Loucy (cell line): Measurements from ENCODE around the gene TRPV4.

ENCODE experiments used
- H2AFZ ChIP-seq: fragments of 200-600 bp; sonication (generic); 2 replicates; pipeline ENCODE4 v1.6.0; 2016; ENCODE audit warnings: antibody characterized with exemption, mild to moderate bottlenecking, low read length, moderate library complexity
- H3F3A ChIP-seq: fragments of 200-600 bp; 2 replicates; pipeline ENCODE4 v1.6.0; 2016; ENCODE audit warnings: antibody characterized with exemption, low read depth, mild to moderate bottlenecking
- H3K27me3 ChIP-seq: fragments of 200-600 bp; sonication (generic); 2 replicates; pipeline ENCODE4 v1.6.1; 2014; ENCODE audit warnings: low read length, mild to moderate bottlenecking; ENCODE audit not compliant: insufficient read depth, poor library complexity, severe bottlenecking
- H3K36me3 ChIP-seq: fragments of 200-600 bp; sonication (generic); 2 replicates; pipeline ENCODE4 v1.6.1; 2016; ENCODE audit warnings: low read length; ENCODE audit not compliant: insufficient read depth
- H3K4me1 ChIP-seq: fragments of 200-600 bp; sonication (generic); 2 replicates; pipeline ENCODE4 v1.5.1; 2014; ENCODE audit warnings: low read length, mild to moderate bottlenecking; ENCODE audit not compliant: insufficient read depth, poor library complexity, severe bottlenecking
- H3K4me2 ChIP-seq: fragments of 200-600 bp; sonication (generic); 2 replicates; pipeline ENCODE4 v1.6.0; 2014; ENCODE audit warnings: antibody characterized with exemption, low read length, low read depth, mild to moderate bottlenecking; ENCODE audit not compliant: poor library complexity, severe bottlenecking
- H3K4me3 ChIP-seq: fragments of 200-600 bp; sonication (generic); 2 replicates; pipeline ENCODE4 v1.5.1; 2014; ENCODE audit warnings: low read length, mild to moderate bottlenecking, mixed read lengths; ENCODE audit not compliant: poor library complexity, severe bottlenecking
- H3K79me2 ChIP-seq: fragments of 200-600 bp; sonication (generic); 2 replicates; pipeline ENCODE4 v1.6.1; 2014; ENCODE audit warnings: low read length; ENCODE audit not compliant: insufficient read depth
- H3K9ac ChIP-seq: fragments of 200-600 bp; sonication (generic); 2 replicates; pipeline ENCODE4 v1.6.0; 2014; ENCODE audit warnings: mild to moderate bottlenecking, low read depth, low read length, moderate library complexity; ENCODE audit not compliant: poor library complexity, severe bottlenecking
- H3K9me2 ChIP-seq: fragments of 200-600 bp; sonication (generic); replicated peaks from 2 replicates; pipeline ENCODE4 v1.6.1; 2016; ENCODE audit warnings: low read depth, low read length, mixed read lengths
- H3K9me3 ChIP-seq: fragments of 200-600 bp; sonication (generic); 2 replicates; pipeline ENCODE4 v1.6.1; 2014; ENCODE audit warnings: mild to moderate bottlenecking, antibody characterized with exemption, low read length, low read depth; ENCODE audit not compliant: insufficient read depth
- H4K20me1 ChIP-seq: fragments of 200-600 bp; sonication (generic); 2 replicates; pipeline ENCODE4 v1.6.0; 2014; ENCODE audit warnings: antibody characterized with exemption, low read length, mild to moderate bottlenecking; ENCODE audit not compliant: insufficient read depth, poor library complexity, severe bottlenecking
- EZH2phosphoT487 ChIP-seq: fragments of 200-600 bp; IDR thresholded peaks from 2 replicates; pipeline ENCODE4 v1.6.1; 2018; ENCODE audit warnings: antibody characterized with exemption, mild to moderate bottlenecking, moderate library complexity, borderline replicate concordance
- TF ChIP-seq, protein P1 (sequence below): fragments of 200-600 bp; sonication (generic); conservative IDR thresholded peaks from 2 replicates; pipeline ENCODE4 v1.5.1; 2014; ENCODE audit warnings: mild to moderate bottlenecking, antibody characterized with exemption, low read length

The TRPV4 gene

DNA sequence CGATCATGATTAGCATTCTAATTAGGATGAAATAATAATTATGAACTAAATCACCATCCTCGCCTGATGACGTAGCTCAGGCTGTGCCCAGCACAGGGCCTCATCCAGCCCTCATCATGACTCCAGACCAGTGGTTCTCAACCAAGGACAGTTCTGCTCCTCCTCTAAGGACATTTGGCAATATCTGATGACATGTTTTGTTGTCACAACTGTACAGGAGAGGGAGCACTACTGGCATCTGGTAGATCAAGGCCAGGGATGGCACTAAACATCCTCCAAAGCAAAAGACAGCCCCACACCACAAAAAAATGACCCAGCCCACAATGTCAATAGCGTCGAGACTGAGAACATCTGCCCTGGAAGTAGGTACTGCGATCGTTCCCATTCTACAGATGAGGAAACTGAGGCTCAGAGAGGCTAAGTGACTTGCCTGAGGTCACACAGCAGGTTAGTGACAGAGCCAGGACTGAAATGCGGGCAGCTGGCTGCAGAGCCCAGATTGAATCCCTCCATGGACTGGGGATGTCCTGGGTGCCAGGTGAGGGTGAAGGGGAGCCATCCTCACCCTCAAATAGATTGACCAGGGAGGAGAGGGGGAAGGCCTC, 15.5 kb downstream of the TRPV4 start:
- no peaks in the 10 kb centered on the region for H3K79me2 ChIP-seq
- no peak overlapping the region for H3K4me3 ChIP-seq
- H3K36me3 ChIP-seq, result no peaks in the 10 kb centered on the region
- H3K27me3 ChIP-seq, result no peaks in the 10 kb centered on the region
- no peak overlapping the region for H3K9ac ChIP-seq
- no peaks in the 10 kb centered on the region for H4K20me1 ChIP-seq
- no peaks in the 10 kb centered on the region for H3F3A ChIP-seq
- H3K9me2 ChIP-seq, result no peaks in the 10 kb centered on the region
- no peak overlapping the region for H2AFZ ChIP-seq
- no peaks in the 10 kb centered on the region for H3K9me3 ChIP-seq
- H3K4me1 ChIP-seq, result no peaks in the 10 kb centered on the region
- no peak for TF ChIP-seq EZH2phosphoT487
- TF ChIP-seq, protein P1, sequence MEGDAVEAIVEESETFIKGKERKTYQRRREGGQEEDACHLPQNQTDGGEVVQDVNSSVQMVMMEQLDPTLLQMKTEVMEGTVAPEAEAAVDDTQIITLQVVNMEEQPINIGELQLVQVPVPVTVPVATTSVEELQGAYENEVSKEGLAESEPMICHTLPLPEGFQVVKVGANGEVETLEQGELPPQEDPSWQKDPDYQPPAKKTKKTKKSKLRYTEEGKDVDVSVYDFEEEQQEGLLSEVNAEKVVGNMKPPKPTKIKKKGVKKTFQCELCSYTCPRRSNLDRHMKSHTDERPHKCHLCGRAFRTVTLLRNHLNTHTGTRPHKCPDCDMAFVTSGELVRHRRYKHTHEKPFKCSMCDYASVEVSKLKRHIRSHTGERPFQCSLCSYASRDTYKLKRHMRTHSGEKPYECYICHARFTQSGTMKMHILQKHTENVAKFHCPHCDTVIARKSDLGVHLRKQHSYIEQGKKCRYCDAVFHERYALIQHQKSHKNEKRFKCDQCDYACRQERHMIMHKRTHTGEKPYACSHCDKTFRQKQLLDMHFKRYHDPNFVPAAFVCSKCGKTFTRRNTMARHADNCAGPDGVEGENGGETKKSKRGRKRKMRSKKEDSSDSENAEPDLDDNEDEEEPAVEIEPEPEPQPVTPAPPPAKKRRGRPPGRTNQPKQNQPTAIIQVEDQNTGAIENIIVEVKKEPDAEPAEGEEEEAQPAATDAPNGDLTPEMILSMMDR, result no peak
- no peak overlapping the region for H3K4me2 ChIP-seq

- no peak overlapping the region for H3K4me2 ChIP-seq
- H3F3A ChIP-seq, result no peaks in the 10 kb centered on the region
- H3K4me3 ChIP-seq, result no peak overlapping the region
- TF ChIP-seq EZH2phosphoT487, result no peak
- TF ChIP-seq, protein P1, result no peak
- no peaks in the 10 kb centered on the region for H3K36me3 ChIP-seq
- no peaks in the 10 kb centered on the region for H3K9me2 ChIP-seq
- no peaks in the 10 kb centered on the region for H4K20me1 ChIP-seq
- H3K79me2 ChIP-seq, result no peaks in the 10 kb centered on the region
- no peaks in the 10 kb centered on the region for H3K27me3 ChIP-seq
- no peak overlapping the region for H2AFZ ChIP-seq
- H3K9ac ChIP-seq, result no peak overlapping the region
- no peaks in the 10 kb centered on the region for H3K9me3 ChIP-seq
- H3K4me1 ChIP-seq, result no peaks in the 10 kb centered on the region
Measured at GRCh38 chr12:109816870-109817269, 16.3 kb downstream of the TRPV4 start.

DNA sequence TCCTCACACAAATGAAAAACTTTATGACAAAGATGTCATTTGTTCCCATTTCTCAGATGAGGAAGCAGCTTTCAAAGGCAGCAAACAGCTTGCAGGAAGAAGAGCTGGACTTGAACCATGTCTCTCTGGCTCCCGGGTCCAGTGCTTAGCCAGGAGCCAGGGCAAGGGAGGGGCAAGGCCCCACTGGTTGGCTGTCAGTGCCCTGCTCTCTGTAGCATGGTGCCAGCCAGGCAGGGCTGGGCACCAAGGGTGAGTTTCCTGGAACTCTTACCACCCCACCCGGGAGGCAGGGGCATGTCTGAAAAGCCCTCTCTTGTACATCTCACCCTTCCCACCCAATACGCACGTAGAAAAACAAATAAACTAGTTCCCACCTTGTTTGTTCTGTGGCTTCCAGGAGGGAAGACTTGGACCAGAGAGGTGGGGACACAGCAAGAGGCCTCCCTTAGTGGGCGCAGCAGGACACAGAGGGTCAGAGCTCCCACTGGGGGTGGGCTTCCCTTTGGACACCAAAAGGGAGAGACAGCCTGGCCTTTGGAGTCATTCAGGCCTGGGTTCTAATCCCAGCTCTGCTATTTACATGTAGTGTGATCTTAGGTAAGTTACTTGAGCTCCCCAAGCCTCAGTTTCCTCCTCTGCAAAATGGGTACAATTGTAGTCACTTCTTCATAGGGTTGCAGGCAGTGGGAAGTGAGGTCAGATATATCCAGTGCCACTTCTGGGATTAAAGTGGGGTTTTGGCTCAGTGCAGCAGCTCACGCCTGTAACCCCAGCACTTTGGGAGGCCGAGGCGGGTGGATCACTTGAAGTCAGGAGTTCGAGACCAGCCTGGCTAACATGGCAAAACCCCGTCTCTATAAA, 17.2 kb downstream of the TRPV4 start:
- Histone ChIP-seq H3K79me2 (no peaks in the 10 kb centered on the region), H4K20me1 (no peaks in the 10 kb centered on the region), H3K4me2 (no peak overlapping the region), H2AFZ (no peak overlapping the region), H3K9ac (no peak overlapping the region), H3F3A (no peaks in the 10 kb centered on the region), H3K4me1 (no peaks in the 10 kb centered on the region), H3K9me3 (no peaks in the 10 kb centered on the region), H3K4me3 (no peak overlapping the region), H3K36me3 (no peaks in the 10 kb centered on the region), H3K9me2 (no peaks in the 10 kb centered on the region), H3K27me3 (no peaks in the 10 kb centered on the region)
- TF ChIP-seq EZH2phosphoT487, result no peak
- TF ChIP-seq, protein P1, result no peak
